Endometrial microvascular endothelial cells (primary cell): ENCODE results near the gene SIAH2. TPM values are rescaled to one million over a fixed set of nuclear protein-coding genes. Genes with fewer than 3 reads are reported as not detected.

Source experiments
- in situ Hi-C: cut with HindIII; loops from 2 replicates; pipeline ENCODE4 v1.10.0; 2017; ENCODE audit warnings: low sequenced_read_pairs, low pct_unique_long_range_greater_than_20kb; ENCODE audit errors: inconsistent ontology term
- total RNA-seq: library from RNA; depleted of rRNA; stranded (reverse); fragments of >200 nt; gene quantifications from one replicate; pipeline ENCODE4 v1.2.3, GENCODE V29; 2015; ENCODE audit errors: inconsistent ontology term

Gene SIAH2
- total RNA-seq, 1 donor from 2014 or later: 18.1 TPM

- in situ Hi-C loops: no loop called here
Measured at GRCh38 chr3:150703756-150704344, 59.1 kb downstream of the SIAH2 start, which contains the start of gene ERICH6. Gene ERICH6, minus strand, starts transcription at chr3:150703920. Its CDS starts 22 bp downstream, at chr3:150703898.

DNA sequence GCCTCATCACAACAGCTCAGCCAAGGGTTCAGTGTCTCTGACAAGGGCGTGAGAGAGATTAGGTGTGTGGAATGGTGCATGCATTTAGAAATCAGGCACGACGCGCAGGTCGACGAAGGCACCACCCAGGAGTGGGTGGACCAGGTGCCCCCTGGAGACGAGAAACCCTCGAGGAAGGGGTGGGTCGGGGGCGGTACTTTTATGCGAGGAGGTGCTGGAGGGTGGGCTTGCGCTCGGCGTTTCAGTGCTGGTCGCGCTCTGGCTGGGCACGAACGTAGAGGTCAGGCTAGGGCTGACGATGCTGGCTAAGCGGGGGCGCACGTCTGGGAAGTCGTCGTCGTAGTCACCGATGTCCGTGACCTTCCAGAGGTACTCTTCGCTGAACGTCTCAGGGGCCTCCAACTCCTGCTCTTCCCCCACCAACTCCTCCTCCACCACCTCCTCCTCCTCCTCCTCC, 59.6 kb downstream of the SIAH2 start:
- in situ Hi-C loops: no loop called here

- in situ Hi-C loops: no loop called here
Measured at GRCh38 chr3:150699068-150699639, 63.8 kb downstream of the SIAH2 start.

GRCh38 chr3:150697646-150698045, 65.3 kb downstream of the SIAH2 start:
- in situ Hi-C loops: no loop called here

- in situ Hi-C loops: no loop called here
Measured at GRCh38 chr3:150691414-150692040, 71.4 kb downstream of the SIAH2 start.

Other genes with a start within 250 kb of the SIAH2 start
- gene SERP1, start 216.7 kb downstream of the SIAH2 start, total RNA-seq: 151 TPM
- 99.7 TPM for gene EIF2A, start 216.4 kb downstream of the SIAH2 start, total RNA-seq
- gene SELENOT, start 159.8 kb downstream of the SIAH2 start, total RNA-seq: 262 TPM
- gene ERICH6, start 59.2 kb downstream of the SIAH2 start, total RNA-seq: not detected
- not detected for gene MINDY4B, start 142.3 kb upstream of the SIAH2 start, total RNA-seq
- not detected for gene CLRN1, start 209.6 kb upstream of the SIAH2 start, total RNA-seq